Hepatocyte (in vitro differentiated cells): ENCODE measurements around the gene PHLPP1.

Experiments used
- CTCF ChIP-seq: fragments of 200-600 bp; sonication (generic); IDR thresholded peaks from 2 replicates; pipeline ENCODE4 v1.5.1; 2016; ENCODE audit warnings: antibody characterized with exemption, mild to moderate bottlenecking; ENCODE audit not compliant: poor library complexity
- EZH2 ChIP-seq: fragments of 200-600 bp; sonication (generic); IDR thresholded peaks from 2 replicates; pipeline ENCODE4 v1.6.1; 2016; ENCODE audit warnings: antibody characterized with exemption, mild to moderate bottlenecking, borderline replicate concordance
- EZH2phosphoT487 ChIP-seq: fragments of 200-600 bp; sonication (generic); IDR thresholded peaks from one replicate; pipeline ENCODE4 v1.6.1; 2018; ENCODE audit warnings: antibody characterized with exemption, mild to moderate bottlenecking, low read depth, moderate library complexity; ENCODE audit not compliant: unreplicated experiment, severe bottlenecking

DNA sequence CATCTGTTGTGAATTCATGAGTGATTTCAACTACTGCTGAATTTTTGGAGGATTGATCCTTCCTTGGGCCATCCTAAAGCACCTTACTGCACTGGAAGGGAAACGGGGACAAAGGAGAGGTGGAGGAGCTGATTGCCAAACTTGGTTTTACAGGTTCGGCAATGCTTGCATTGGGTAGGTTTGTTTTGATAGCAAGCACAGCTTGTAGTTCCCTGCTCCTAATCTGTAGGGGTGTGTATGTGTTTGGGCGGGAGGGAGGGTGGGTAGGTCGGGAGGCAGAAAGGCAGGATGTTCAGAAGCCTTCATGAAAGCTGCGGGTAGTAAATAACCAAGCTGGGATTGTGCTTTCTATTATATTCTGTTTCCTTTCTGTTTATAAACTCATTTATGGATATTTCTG is 24.6 kb downstream of the PHLPP1 start:
- TF ChIP-seq CTCF (no peak), EZH2 (no peak), EZH2phosphoT487 (no peak)
